Vagina (tissue), 2 donors: ENCODE measurements around the gene FAM50A. TPM values are rescaled to one million over a fixed set of nuclear protein-coding genes. Genes with fewer than 3 reads are reported as not detected.

Experiments used
- DNase-seq, 2 donors: peaks; one replicate each; pipeline ENCODE4 v3.0.0-alpha.2; 2017; ENCODE audit errors: extremely low spot score in 2 of 2
- H3K27ac ChIP-seq: fragments of 200-600 bp; sonication (generic); one replicate; pipeline ENCODE4 v1.5.1; 2019
- H3K27me3 ChIP-seq: fragments of 200-600 bp; sonication (generic); one replicate; pipeline ENCODE4 v1.5.1; 2019
- H3K36me3 ChIP-seq, 2 donors: fragments of 200-600 bp; sonication (generic); one replicate each; pipeline ENCODE4 v1.5.1; 2017 to 2019
- H3K4me1 ChIP-seq: fragments of 200-600 bp; sonication (generic); one replicate; pipeline ENCODE4 v1.5.1; 2019
- H3K4me3 ChIP-seq, 2 donors: fragments of 200-600 bp; sonication (generic); 1 replicate in 1 of 2; 2 replicates in 1 of 2; pipeline ENCODE4 v1.5.1; 2016 to 2019
- H3K9me3 ChIP-seq: fragments of 200-600 bp; sonication (generic); one replicate; pipeline ENCODE4 v1.5.1; 2019
- POLR2A ChIP-seq, 2 donors: fragments of 450-650 bp; IDR thresholded peaks; one replicate each; pipeline ENCODE4 v1.6.1; 2017; ENCODE audit warnings: antibody characterized with exemption in 2 of 2, mild to moderate bottlenecking in 2 of 2, moderate library complexity in 2 of 2
- POLR2AphosphoS5 ChIP-seq, 2 donors: sonication (generic); formaldehyde crosslinking; IDR thresholded peaks; one replicate each; pipeline ENCODE4 v1.9.0; 2017; ENCODE audit warnings: antibody characterized with exemption in 2 of 2, mild to moderate bottlenecking in 2 of 2, low read depth in 1 of 2; ENCODE audit not compliant: insufficient read depth in 1 of 2
- intact Hi-C: fragments of 100-400 bp; cut with DNase I; formaldehyde crosslinking; loops from one replicate; pipeline ENCODE4 v1.15.1; 2023
- total RNA-seq: library from RNA; depleted of rRNA; stranded (reverse); fragments of >200 nt; gene quantifications from one replicate; pipeline ENCODE4 v1.2.3, GENCODE V29; 2016
- TF ChIP-seq, protein P1 (sequence below), 3 experiments: fragments of 450-650 bp in 2 of 3; fragments of 200-600 bp in 1 of 3; sonication (generic) in 1 of 3; IDR thresholded peaks; one replicate each; pipeline ENCODE4 v1.5.1; 2017 to 2019; ENCODE audit warnings: antibody characterized with exemption in 3 of 3, mild to moderate bottlenecking in 2 of 3, moderate library complexity in 2 of 3

Gene FAM50A
- total RNA-seq, 1 donor from 2014 or later, result 33.6 TPM

DNA sequence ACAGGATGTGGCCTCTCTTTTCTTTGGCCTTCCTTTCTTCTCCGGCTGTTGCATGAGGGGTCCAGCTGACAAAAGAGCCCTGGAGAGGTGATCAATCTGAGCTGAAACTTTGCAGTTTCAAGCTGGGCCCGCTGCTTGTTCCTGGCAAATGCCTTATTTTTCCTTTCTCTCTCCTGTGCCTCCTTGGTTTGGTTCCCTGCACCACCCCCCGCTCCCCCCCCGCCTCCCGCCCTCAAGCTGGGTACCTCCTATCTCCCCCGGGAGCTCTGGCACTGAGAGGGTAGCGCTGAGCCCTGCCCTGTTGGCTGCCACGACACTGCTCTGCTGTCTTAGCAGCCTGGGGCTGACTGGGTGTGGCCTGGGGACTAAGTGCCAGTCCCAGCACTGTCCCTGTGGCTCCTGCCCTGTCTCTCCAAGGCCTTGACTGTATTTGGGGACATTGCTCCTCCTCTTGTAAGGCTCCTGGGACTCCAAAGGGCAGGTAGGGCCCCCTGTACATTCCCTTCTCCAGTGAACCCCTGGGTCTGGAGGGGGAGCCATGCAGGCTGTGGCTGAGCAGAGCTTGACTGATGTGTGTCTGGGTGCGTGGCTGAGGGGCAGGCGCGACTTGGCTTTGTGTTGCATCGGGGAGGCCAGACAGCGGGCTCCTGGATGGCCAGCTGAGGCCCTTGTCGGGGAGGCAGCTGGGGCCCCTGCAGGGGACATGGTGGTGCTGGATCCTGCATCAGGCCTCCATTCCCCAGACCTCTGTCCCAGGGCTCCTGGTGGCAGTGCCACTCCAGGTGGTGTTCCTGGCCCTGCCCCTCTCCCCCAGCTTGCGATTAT lies 15.2 kb downstream of the FAM50A start:
- Histone ChIP-seq H3K27me3 (no peaks in the 10 kb centered on the region), H3K27ac (peak overlapping the region; percentile 78), H3K9me3 (no peaks in the 10 kb centered on the region), H3K4me3 (peak overlapping the region; percentile 60 to 69), H3K36me3 (no peaks in the 10 kb centered on the region), H3K4me1 (peaks cover 17% of the 10 kb centered on the region)
- intact Hi-C loops, result no loop called here
- TF ChIP-seq, protein P1, sequence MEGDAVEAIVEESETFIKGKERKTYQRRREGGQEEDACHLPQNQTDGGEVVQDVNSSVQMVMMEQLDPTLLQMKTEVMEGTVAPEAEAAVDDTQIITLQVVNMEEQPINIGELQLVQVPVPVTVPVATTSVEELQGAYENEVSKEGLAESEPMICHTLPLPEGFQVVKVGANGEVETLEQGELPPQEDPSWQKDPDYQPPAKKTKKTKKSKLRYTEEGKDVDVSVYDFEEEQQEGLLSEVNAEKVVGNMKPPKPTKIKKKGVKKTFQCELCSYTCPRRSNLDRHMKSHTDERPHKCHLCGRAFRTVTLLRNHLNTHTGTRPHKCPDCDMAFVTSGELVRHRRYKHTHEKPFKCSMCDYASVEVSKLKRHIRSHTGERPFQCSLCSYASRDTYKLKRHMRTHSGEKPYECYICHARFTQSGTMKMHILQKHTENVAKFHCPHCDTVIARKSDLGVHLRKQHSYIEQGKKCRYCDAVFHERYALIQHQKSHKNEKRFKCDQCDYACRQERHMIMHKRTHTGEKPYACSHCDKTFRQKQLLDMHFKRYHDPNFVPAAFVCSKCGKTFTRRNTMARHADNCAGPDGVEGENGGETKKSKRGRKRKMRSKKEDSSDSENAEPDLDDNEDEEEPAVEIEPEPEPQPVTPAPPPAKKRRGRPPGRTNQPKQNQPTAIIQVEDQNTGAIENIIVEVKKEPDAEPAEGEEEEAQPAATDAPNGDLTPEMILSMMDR (IDR thresholded peaks at IDR 0.05), result no peak
- no peak for TF ChIP-seq POLR2AphosphoS5 (IDR thresholded peaks at IDR 0.05; ENCODE audit: insufficient read depth in 1 of 2, low read depth in 1 of 2)
- TF ChIP-seq POLR2A (IDR thresholded peaks at IDR 0.05), result no peak
- no peak for DNase-seq

DNA sequence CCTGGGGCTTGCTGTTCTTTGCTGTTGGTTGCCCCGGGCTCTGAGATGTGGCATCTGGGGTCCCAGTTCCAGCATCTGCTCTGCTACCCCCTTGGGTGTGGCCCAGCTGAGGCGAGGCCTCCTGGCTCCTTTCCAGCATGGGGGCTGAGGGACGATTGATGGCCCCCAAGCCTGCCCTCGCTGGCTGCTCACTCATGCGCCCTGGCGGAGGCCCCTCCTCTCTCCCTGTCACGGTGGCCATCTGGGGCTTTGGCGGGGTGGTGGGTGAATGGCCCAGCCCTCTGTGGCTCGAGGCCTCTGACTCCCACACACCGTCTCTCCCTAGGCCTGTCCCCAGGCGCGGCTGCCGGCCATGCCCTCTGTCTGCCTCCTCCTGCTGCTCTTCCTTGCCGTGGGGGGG lies 15.9 kb downstream of the FAM50A start:
- H3K27me3 ChIP-seq, result no peaks in the 10 kb centered on the region
- intact Hi-C loops, result no loop called here
- no peaks in the 10 kb centered on the region for H3K9me3 ChIP-seq
- TF ChIP-seq POLR2AphosphoS5 (IDR thresholded peaks at IDR 0.05; ENCODE audit: insufficient read depth in 1 of 2, low read depth in 1 of 2) (no peak), POLR2A (IDR thresholded peaks at IDR 0.05) (no peak)
- TF ChIP-seq, protein P1 (IDR thresholded peaks at IDR 0.05), result no peak
- H3K4me1 ChIP-seq, result peaks cover 17% of the 10 kb centered on the region
- DNase-seq, result no peak
- peak overlapping the region; percentile 78 for H3K27ac ChIP-seq
- H3K4me3 ChIP-seq, result peak overlapping the region; percentile 60 to 69
- H3K36me3 ChIP-seq, result peaks cover 0 to 4% of the 10 kb centered on the region in 2 donors

DNA sequence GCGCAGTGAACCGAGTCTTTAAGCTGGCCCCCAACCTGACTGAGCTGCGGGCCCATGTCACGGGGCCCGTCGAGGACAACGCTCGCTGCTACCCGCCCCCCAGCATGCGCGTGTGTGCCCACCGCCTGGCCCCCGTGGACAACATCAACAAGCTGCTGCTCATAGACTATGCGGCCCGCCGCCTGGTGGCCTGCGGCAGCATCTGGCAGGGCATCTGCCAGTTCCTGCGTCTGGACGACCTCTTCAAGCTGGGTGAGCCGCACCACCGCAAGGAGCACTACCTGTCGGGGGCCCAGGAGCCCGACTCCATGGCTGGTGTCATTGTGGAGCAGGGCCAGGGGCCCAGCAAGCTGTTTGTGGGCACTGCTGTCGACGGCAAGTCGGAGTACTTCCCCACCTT lies 16.4 kb downstream of the FAM50A start:
- TF ChIP-seq POLR2A (IDR thresholded peaks at IDR 0.05) (no peak), POLR2AphosphoS5 (IDR thresholded peaks at IDR 0.05; ENCODE audit: insufficient read depth in 1 of 2, low read depth in 1 of 2) (no peak)
- TF ChIP-seq, protein P1 (IDR thresholded peaks at IDR 0.05), result no peak
- Histone ChIP-seq H3K27ac (peak overlapping the region; percentile 78), H3K9me3 (no peaks in the 10 kb centered on the region), H3K4me3 (peak overlapping the region in 1 of 2 donors; percentile 69), H3K4me1 (peaks cover 17% of the 10 kb centered on the region), H3K27me3 (no peaks in the 10 kb centered on the region), H3K36me3 (peaks cover 0 to 6% of the 10 kb centered on the region in 2 donors)
- intact Hi-C loops, result no loop called here
- DNase-seq, result no peak

DNA sequence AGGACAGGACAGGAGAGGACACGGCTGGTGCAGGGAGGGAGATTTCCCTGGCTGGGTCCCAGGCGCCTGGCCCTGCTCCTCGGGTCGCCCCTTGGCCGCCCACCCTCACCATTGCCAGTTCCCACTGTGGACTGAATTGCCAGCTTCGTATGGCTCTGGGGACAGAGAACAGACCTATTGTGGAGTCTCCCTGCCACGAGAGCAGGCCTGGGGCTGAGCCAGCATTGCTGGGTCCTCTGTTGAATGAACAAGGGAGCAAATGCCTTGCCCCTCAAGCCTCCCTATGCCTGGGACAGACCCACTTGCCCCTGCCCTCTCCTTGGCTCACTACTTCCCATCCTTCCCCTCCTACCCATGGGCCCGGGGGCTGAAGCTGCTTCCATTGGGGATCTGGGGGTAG lies 18.5 kb downstream of the FAM50A start:
- Histone ChIP-seq H3K9me3 (no peaks in the 10 kb centered on the region), H3K27ac (no peak overlapping the region), H3K27me3 (no peaks in the 10 kb centered on the region), H3K4me1 (peaks cover 17% of the 10 kb centered on the region), H3K4me3 (no peak overlapping the region), H3K36me3 (peaks cover 0 to 21% of the 10 kb centered on the region in 2 donors)
- intact Hi-C loops, result no loop called here
- DNase-seq, result no peak
- TF ChIP-seq, protein P1 (IDR thresholded peaks at IDR 0.05), result no peak
- no peak for TF ChIP-seq POLR2AphosphoS5 (IDR thresholded peaks at IDR 0.05; ENCODE audit: insufficient read depth in 1 of 2, low read depth in 1 of 2)
- no peak for TF ChIP-seq POLR2A (IDR thresholded peaks at IDR 0.05)

DNA sequence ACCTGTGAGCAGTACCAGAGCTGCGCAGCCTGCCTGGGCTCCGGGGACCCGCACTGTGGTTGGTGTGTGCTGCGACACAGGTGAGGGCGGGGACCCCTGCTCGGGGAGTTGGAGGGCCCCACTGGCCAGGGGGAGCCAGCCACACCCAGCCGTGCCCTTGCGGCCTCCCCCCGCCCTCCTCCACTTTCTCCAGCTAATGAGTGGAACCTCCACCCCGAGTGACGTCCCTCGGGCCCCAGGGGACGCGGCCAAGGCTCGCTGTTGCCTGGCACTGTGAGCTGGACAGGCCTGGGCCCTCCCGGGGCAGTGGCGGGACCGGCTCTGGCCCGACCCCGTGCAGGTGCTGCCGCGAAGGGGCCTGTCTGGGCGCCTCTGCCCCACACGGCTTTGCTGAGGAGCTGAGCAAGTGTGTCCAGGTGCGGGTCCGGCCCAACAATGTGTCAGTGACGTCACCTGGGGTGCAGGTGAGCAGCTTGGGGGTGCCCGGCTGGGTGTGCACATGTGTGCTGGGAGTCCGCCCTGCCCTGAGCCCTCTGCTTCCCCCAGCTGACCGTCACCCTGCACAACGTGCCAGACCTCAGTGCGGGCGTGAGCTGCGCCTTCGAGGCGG lies 19.8 kb downstream of the FAM50A start:
- Histone ChIP-seq H3K27ac (no peak overlapping the region), H3K4me3 (no peak overlapping the region), H3K27me3 (no peaks in the 10 kb centered on the region), H3K36me3 (peaks cover 0 to 34% of the 10 kb centered on the region in 2 donors), H3K4me1 (peaks cover 17% of the 10 kb centered on the region), H3K9me3 (no peaks in the 10 kb centered on the region)
- intact Hi-C loops, result no loop called here
- DNase-seq, result no peak
- TF ChIP-seq, protein P1 (IDR thresholded peaks at IDR 0.05), result no peak
- TF ChIP-seq POLR2AphosphoS5 (IDR thresholded peaks at IDR 0.05; ENCODE audit: insufficient read depth in 1 of 2, low read depth in 1 of 2), result no peak
- no peak for TF ChIP-seq POLR2A (IDR thresholded peaks at IDR 0.05)
